ENCODE results near the gene ANKS3.

ANKS3 gene

GRCh38 chr16:4734063-4734729, at the start of gene ANKS3, which contains the start of gene DNAAF8:
Gene ANKS3 (minus strand): TSS chr16:4734271. CDS start chr16:4730149, 4,122 bp downstream.
Gene DNAAF8 (plus strand): TSS chr16:4734537. CDS start chr16:4736515, 1,978 bp downstream.
- H3K4me1 Mint-ChIP-seq = peaks cover 15% of the 10 kb centered on the region
- no peaks in the 10 kb centered on the region for H3K27me3 Mint-ChIP-seq (ENCODE audit: low read depth)
- H3K36me3 Mint-ChIP-seq (ENCODE audit: low read depth) = peaks cover 11% of the 10 kb centered on the region
- no peaks in the 10 kb centered on the region for H3K9me3 Mint-ChIP-seq
- TF ChIP-seq CTCF (IDR thresholded peaks at IDR 0.05; ENCODE audit: unreplicated experiment in 3 of 3) = no peak
- peak within 1 kb of the TSS; percentile 85 to 99 (median 98) for H3K27ac Mint-ChIP-seq
- H3K4me3 Mint-ChIP-seq = peak within 1 kb of the TSS; percentile 97 to 98 (median 97)

GRCh38 chr16:4783251-4783950, 49.3 kb upstream of the ANKS3 start:
- Mint-ChIP-seq H3K36me3 (ENCODE audit: low read depth) (no peaks in the 10 kb centered on the region), H3K9me3 (no peaks in the 10 kb centered on the region), H3K27ac (no peak overlapping the region), H3K27me3 (ENCODE audit: low read depth) (peaks cover 9% of the 10 kb centered on the region), H3K4me3 (no peak overlapping the region), H3K4me1 (no peaks in the 10 kb centered on the region)
- TF ChIP-seq CTCF (IDR thresholded peaks at IDR 0.05; ENCODE audit: unreplicated experiment in 3 of 3) = no peak

- H3K36me3 Mint-ChIP-seq (ENCODE audit: low read depth) = no peaks in the 10 kb centered on the region
- no peaks in the 10 kb centered on the region for H3K4me1 Mint-ChIP-seq
- H3K9me3 Mint-ChIP-seq = no peaks in the 10 kb centered on the region
- no peak overlapping the region for H3K27ac Mint-ChIP-seq
- no peak overlapping the region for H3K4me3 Mint-ChIP-seq
- TF ChIP-seq CTCF (IDR thresholded peaks at IDR 0.05; ENCODE audit: unreplicated experiment in 3 of 3) = no peak
- peaks cover 9% of the 10 kb centered on the region for H3K27me3 Mint-ChIP-seq (ENCODE audit: low read depth)
Observed at GRCh38 chr16:4780235-4780634, 46.2 kb upstream of the ANKS3 start.

- no peaks in the 10 kb centered on the region for H3K36me3 Mint-ChIP-seq (ENCODE audit: low read depth)
- no peak for TF ChIP-seq CTCF (IDR thresholded peaks at IDR 0.05; ENCODE audit: unreplicated experiment in 3 of 3)
- no peaks in the 10 kb centered on the region for H3K4me1 Mint-ChIP-seq
- no peaks in the 10 kb centered on the region for H3K9me3 Mint-ChIP-seq
- H3K4me3 Mint-ChIP-seq = no peak overlapping the region
- H3K27ac Mint-ChIP-seq = no peak overlapping the region
- H3K27me3 Mint-ChIP-seq (ENCODE audit: low read depth) = peaks cover 12% of the 10 kb centered on the region
Observed at GRCh38 chr16:4778050-4778392, 44.0 kb upstream of the ANKS3 start.

- Mint-ChIP-seq H3K4me3 (no peak overlapping the region), H3K4me1 (no peaks in the 10 kb centered on the region), H3K27ac (no peak overlapping the region), H3K27me3 (ENCODE audit: low read depth) (peaks cover 9% of the 10 kb centered on the region), H3K36me3 (ENCODE audit: low read depth) (no peaks in the 10 kb centered on the region), H3K9me3 (no peaks in the 10 kb centered on the region)
- TF ChIP-seq CTCF (IDR thresholded peaks at IDR 0.05; ENCODE audit: unreplicated experiment in 3 of 3) = no peak
Observed at GRCh38 chr16:4777339-4778049, 43.4 kb upstream of the ANKS3 start.

Data from nephron (organoid).